HepG2 (cell line): ENCODE results near the gene RNASE4. TPM values are rescaled to one million over a fixed set of nuclear protein-coding genes. Genes with fewer than 3 reads are reported as not detected.
A peak's percentile ranks its signal among the peaks of the same experiment; 100 is the strongest.

Experiments
- ARID2 ChIP-seq: sonication (generic); formaldehyde crosslinking; IDR thresholded peaks from 2 replicates; pipeline ENCODE4 v1.8.1; 2022; ENCODE audit warnings: mild to moderate bottlenecking, missing genetic modification reagents, borderline replicate concordance
- CREB1 ChIP-seq, 2 experiments: fragments of 450-650 bp in 1 of 2; IDR thresholded peaks; 2 replicates each; pipeline ENCODE4 v1.6.1; 2016 to 2017; ENCODE audit warnings: control low read depth in 1 of 2, mild to moderate bottlenecking in 1 of 2, missing compliant biosample characterization in 1 of 2, missing genetic modification characterization in 1 of 2
- GATAD1 ChIP-seq: IDR thresholded peaks from 2 replicates; pipeline ENCODE4 v1.6.1; 2016; ENCODE audit warnings: missing genetic modification reagents, missing compliant biosample characterization
- HDAC6 ChIP-seq: fragments of 200-600 bp; sonication (generic); IDR thresholded peaks from 2 replicates; pipeline ENCODE4 v1.7.0; 2017; ENCODE audit warnings: mild to moderate bottlenecking, antibody characterized with exemption, low read length, low read depth
- KLF9 ChIP-seq: IDR thresholded peaks from 2 replicates; pipeline ENCODE4 v1.6.1; 2016; ENCODE audit warnings: low read depth
- MAFG ChIP-seq: sonication (generic); formaldehyde crosslinking; IDR thresholded peaks from 2 replicates; pipeline ENCODE4 v1.5.1; 2020; ENCODE audit warnings: mild to moderate bottlenecking, missing genetic modification reagents
- MAFK ChIP-seq, 2 experiments: IDR thresholded peaks in 1 of 2; conservative IDR thresholded peaks in 1 of 2; 2 replicates each; pipeline ENCODE4 v1.6.1; 2011; ENCODE audit warnings: improper control_type of control experiment in 2 of 2, low read length in 2 of 2
- NBN ChIP-seq: fragments of 450-650 bp; conservative IDR thresholded peaks from 2 replicates; pipeline ENCODE4 v1.6.1; 2017
- RBM22 ChIP-seq: fragments of 200-400 bp; formaldehyde crosslinking; optimal IDR thresholded peaks from 2 replicates; pipeline ENCODE3; 2017; ENCODE audit warnings: mild to moderate bottlenecking, low read length, moderate library complexity
- SMAD1 ChIP-seq: sonication (generic); formaldehyde crosslinking; IDR thresholded peaks from 2 replicates; pipeline ENCODE4 v1.4.0; 2020; ENCODE audit warnings: missing genetic modification reagents, low read depth, mild to moderate bottlenecking, borderline replicate concordance
- SOX6 ChIP-seq, 2 experiments: fragments of 450-650 bp in 1 of 2; sonication (generic) in 1 of 2; formaldehyde crosslinking in 1 of 2; IDR thresholded peaks; 2 replicates each; pipeline versions ENCODE4 v1.4.0 to v1.6.1; 2017 to 2020; ENCODE audit warnings: antibody characterized with exemption in 1 of 2, mild to moderate bottlenecking in 1 of 2, missing genetic modification reagents in 1 of 2
- TCF7 ChIP-seq: sonication (generic); IDR thresholded peaks from 2 replicates; pipeline ENCODE4 v1.6.1; 2016; ENCODE audit warnings: antibody characterized with exemption, low read depth
- ZBTB3 ChIP-seq: sonication (generic); formaldehyde crosslinking; IDR thresholded peaks from 2 replicates; pipeline ENCODE4 v1.4.0; 2020; ENCODE audit warnings: low read depth, mild to moderate bottlenecking, moderate library complexity, missing genetic modification reagents, borderline replicate concordance
- ZBTB8A ChIP-seq: sonication (generic); formaldehyde crosslinking; IDR thresholded peaks from 2 replicates; pipeline ENCODE4 v1.4.0; 2020; ENCODE audit warnings: mild to moderate bottlenecking, low read depth, missing genetic modification reagents, borderline replicate concordance
- ZFY ChIP-seq: sonication (generic); formaldehyde crosslinking; IDR thresholded peaks from 2 replicates; pipeline ENCODE4 v1.4.0; 2020; ENCODE audit warnings: missing genetic modification reagents
- ZKSCAN8 ChIP-seq: IDR thresholded peaks from 2 replicates; pipeline ENCODE4 v1.6.1; 2016; ENCODE audit warnings: borderline replicate concordance, missing genetic modification reagents, missing compliant biosample characterization
- ZMAT3 ChIP-seq: sonication (generic); formaldehyde crosslinking; conservative IDR thresholded peaks from 2 replicates; pipeline ENCODE4 v1.7.0; 2021; ENCODE audit warnings: missing genetic modification reagents
- ZNF44 ChIP-seq: sonication (generic); formaldehyde crosslinking; IDR thresholded peaks from 2 replicates; pipeline ENCODE4 v1.5.1; 2020; ENCODE audit warnings: mild to moderate bottlenecking, missing genetic modification reagents
- ZNF572 ChIP-seq: sonication (generic); formaldehyde crosslinking; IDR thresholded peaks from 2 replicates; pipeline ENCODE4 v1.5.1; 2020; ENCODE audit warnings: mild to moderate bottlenecking, missing genetic modification reagents
- ZNF747 ChIP-seq: sonication (generic); formaldehyde crosslinking; IDR thresholded peaks from 2 replicates; pipeline ENCODE4 v1.8.1; 2023; ENCODE audit warnings: missing genetic modification reagents, mild to moderate bottlenecking, borderline replicate concordance
- ZNF766 ChIP-seq: sonication (generic); formaldehyde crosslinking; IDR thresholded peaks from 2 replicates; pipeline ENCODE4 v1.5.0; 2020; ENCODE audit warnings: missing genetic modification reagents, borderline replicate concordance
- ZNF839 ChIP-seq: sonication (generic); formaldehyde crosslinking; IDR thresholded peaks from 2 replicates; pipeline ENCODE4 v1.4.0; 2020; ENCODE audit warnings: missing genetic modification reagents, mild to moderate bottlenecking, borderline replicate concordance
- ZSCAN20 ChIP-seq: sonication (generic); formaldehyde crosslinking; IDR thresholded peaks from 2 replicates; pipeline ENCODE4 v1.4.0; 2020; ENCODE audit warnings: missing genetic modification reagents, mild to moderate bottlenecking, borderline replicate concordance
- polyA plus RNA-seq, 8 experiments: library from polyadenylated mRNA; depleted of rRNA in 3 of 8; stranded (reverse) in 7 of 8; unstranded in 1 of 8; fragments of >200 nt; fragmentation: Illumina TruSeq in 4 of 8; extraction: Trizol in 4 of 8; gene quantifications; 2 replicates each; pipeline versions ENCODE4 v1.2.1 to v1.2.3, GENCODE V29; 2011 to 2016; ENCODE audit warnings: low read depth in 4 of 8, missing spikeins in 1 of 8, mixed read lengths in 1 of 8; ENCODE audit not compliant: insufficient read depth in 1 of 8
- total RNA-seq, 5 experiments: library from RNA; depleted of rRNA; stranded (reverse); fragments of >200 nt; fragmentation: Illumina TruSeq; extraction: Trizol; gene quantifications; 2 replicates each; pipeline ENCODE4 v1.2.3, GENCODE V29; 2016; ENCODE audit warnings: low read depth in 1 of 5
- TF ChIP-seq, protein P1 (sequence below): sonication (generic); formaldehyde crosslinking; IDR thresholded peaks from 2 replicates; pipeline ENCODE4 v1.5.1; 2020; ENCODE audit warnings: missing genetic modification reagents, mild to moderate bottlenecking, borderline replicate concordance
- TF ChIP-seq, protein P2 (sequence below): sonication (generic); formaldehyde crosslinking; IDR thresholded peaks from 2 replicates; pipeline ENCODE4 v1.4.0; 2020; ENCODE audit warnings: missing genetic modification reagents, borderline replicate concordance
- TF ChIP-seq, protein P3 (sequence below): sonication (generic); formaldehyde crosslinking; IDR thresholded peaks from 2 replicates; pipeline ENCODE4 v1.8.0; 2022; ENCODE audit warnings: mild to moderate bottlenecking, missing genetic modification reagents, moderate library complexity

RNASE4 gene
- total and polyA plus RNA-seq, 2 of the 13 experiments (the other 11 are each of a cell fraction or from before 2014, with no cell fraction given), result 109 to 983 TPM

DNA sequence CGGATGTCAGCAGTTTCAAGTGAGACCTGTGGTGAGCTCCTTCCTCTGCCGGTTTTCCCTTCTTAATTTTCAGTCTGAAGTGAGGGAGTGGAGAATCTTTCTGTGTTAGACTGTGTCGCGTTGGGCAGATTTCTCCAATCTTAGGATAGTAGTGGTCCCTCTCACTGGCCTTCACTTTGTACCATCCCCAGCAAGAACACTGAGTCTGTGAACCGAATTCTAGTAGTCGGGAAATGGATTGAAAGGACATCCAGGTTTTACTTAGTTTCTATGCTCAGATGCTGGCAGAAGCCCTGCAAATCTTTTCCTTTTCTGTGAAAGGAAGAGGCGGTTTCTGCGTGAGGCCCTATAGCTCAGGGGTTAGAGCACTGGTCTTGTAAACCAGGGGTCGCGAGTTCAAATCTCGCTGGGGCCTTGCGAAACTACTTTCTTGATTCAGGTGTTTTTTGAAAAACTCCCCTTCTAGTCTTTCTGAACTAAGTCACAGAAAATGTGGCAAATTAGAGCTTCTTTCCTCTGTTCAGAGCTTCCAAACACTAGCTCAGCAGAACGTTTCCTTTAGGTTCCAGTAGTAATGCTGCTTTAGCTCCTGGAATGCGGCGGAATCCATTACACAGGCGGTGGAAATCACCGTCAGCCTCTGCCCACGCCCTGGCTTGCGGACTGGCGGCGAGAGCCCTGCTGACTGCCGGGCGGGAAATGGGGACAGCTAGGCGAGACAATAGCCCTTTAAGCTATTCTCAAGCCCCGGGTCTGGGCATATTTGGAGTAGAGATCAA, 2.8 kb upstream of the RNASE4 start (continued):
- TF ChIP-seq ZFY (CRISPR knock-in tag) (peak; percentile 3; the same call in 1 of the 2 replicates), NBN (no peak), KLF9 (no peak), SMAD1 (CRISPR knock-in tag) (no peak; the same call in 1 of the 2 replicates), ARID2 (no peak; the same call in 1 of the 2 replicates), ZNF572 (CRISPR knock-in tag) (no peak), GATAD1 (no peak), ZMAT3 (no peak), ZKSCAN8 (CRISPR knock-in tag) (peak; percentile 45; the same call in 1 of the 2 replicates), ZNF766 (CRISPR knock-in tag) (no peak), RBM22 (peak; percentile 97), ZNF747 (CRISPR knock-in tag) (no peak), MAFG (CRISPR knock-in tag) (peak; percentile 86), TCF7 (peak; percentile 7; the same call in 1 of the 2 replicates), CREB1 (IDR thresholded peaks at IDR 0.05) (no peak), CREB1 (CRISPR knock-in tag; IDR thresholded peaks at IDR 0.05) (no peak), SOX6 (IDR thresholded peaks at IDR 0.05) (no peak), SOX6 (CRISPR knock-in tag; IDR thresholded peaks at IDR 0.05) (peak; percentile 71), ZSCAN20 (peak; percentile 76; the same call in 1 of the 2 replicates), MAFK (conservative IDR thresholded peaks at IDR 0.05 in 1 of 2, IDR thresholded peaks at IDR 0.05 in 1 of 2; ENCODE audit: low read length in 2 of 2) (peak; percentile 100; a peak in 2 of 4 replicates), ZNF839 (no peak), ZBTB3 (no peak), HDAC6 (no peak), ZNF44 (CRISPR knock-in tag) (peak; percentile 21; the same call in 1 of the 2 replicates), ZBTB8A (CRISPR knock-in tag) (0 out of 2 replicates have a peak, but pooled peaks have one; percentile 27)
- TF ChIP-seq, protein P1, sequence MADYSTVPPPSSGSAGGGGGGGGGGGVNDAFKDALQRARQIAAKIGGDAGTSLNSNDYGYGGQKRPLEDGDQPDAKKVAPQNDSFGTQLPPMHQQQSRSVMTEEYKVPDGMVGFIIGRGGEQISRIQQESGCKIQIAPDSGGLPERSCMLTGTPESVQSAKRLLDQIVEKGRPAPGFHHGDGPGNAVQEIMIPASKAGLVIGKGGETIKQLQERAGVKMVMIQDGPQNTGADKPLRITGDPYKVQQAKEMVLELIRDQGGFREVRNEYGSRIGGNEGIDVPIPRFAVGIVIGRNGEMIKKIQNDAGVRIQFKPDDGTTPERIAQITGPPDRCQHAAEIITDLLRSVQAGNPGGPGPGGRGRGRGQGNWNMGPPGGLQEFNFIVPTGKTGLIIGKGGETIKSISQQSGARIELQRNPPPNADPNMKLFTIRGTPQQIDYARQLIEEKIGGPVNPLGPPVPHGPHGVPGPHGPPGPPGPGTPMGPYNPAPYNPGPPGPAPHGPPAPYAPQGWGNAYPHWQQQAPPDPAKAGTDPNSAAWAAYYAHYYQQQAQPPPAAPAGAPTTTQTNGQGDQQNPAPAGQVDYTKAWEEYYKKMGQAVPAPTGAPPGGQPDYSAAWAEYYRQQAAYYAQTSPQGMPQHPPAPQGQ (CRISPR knock-in tag), result no peak
- TF ChIP-seq, protein P2, sequence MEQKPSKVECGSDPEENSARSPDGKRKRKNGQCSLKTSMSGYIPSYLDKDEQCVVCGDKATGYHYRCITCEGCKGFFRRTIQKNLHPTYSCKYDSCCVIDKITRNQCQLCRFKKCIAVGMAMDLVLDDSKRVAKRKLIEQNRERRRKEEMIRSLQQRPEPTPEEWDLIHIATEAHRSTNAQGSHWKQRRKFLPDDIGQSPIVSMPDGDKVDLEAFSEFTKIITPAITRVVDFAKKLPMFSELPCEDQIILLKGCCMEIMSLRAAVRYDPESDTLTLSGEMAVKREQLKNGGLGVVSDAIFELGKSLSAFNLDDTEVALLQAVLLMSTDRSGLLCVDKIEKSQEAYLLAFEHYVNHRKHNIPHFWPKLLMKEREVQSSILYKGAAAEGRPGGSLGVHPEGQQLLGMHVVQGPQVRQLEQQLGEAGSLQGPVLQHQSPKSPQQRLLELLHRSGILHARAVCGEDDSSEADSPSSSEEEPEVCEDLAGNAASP (CRISPR knock-in tag), result no peak; the same call in 1 of the 2 replicates
- TF ChIP-seq, protein P3, sequence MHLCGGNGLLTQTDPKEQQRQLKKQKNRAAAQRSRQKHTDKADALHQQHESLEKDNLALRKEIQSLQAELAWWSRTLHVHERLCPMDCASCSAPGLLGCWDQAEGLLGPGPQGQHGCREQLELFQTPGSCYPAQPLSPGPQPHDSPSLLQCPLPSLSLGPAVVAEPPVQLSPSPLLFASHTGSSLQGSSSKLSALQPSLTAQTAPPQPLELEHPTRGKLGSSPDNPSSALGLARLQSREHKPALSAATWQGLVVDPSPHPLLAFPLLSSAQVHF (CRISPR knock-in tag), result no peak
